HEK293 (cell line): ENCODE measurements around the gene PDE4D.
A peak's percentile ranks its signal among the peaks of the same experiment; 100 is the strongest.

Source experiments
- CTCF ChIA-PET: fragments of 350-600 bp; formaldehyde crosslinking; extraction: SDS; loops from one replicate; lab custom pipeline; 2021; ENCODE audit warnings: antibody characterized with exemption; lab: Yijun Ruan, JAX
- POLR2A ChIA-PET: fragments of 300-600 bp; formaldehyde crosslinking; extraction: SDS; loops from one replicate; lab custom pipeline; 2020; ENCODE audit warnings: antibody characterized with exemption, inconsistent platforms; lab: Yijun Ruan, JAX
- H3K27ac ChIP-seq: fragments of 200-500 bp; sonication (Bioruptor generic); 2 replicates; pipeline ENCODE4 v1.5.1; 2014; ENCODE audit warnings: low read depth, low read length, control low read depth, inconsistent platforms; ENCODE audit errors: extremely low read depth
- H3K36me3 ChIP-seq, 2 experiments: fragments of 200-500 bp in 1 of 2; sonication (Bioruptor generic) in 1 of 2; 1 replicate in 1 of 2; 2 replicates in 1 of 2; pipeline ENCODE4 v1.5.1; 2014 to 2017; ENCODE audit warnings: inconsistent platforms in 2 of 2, low read length in 2 of 2; ENCODE audit not compliant: control insufficient read depth in 2 of 2, insufficient read depth in 1 of 2
- H3K4me1 ChIP-seq: fragments of 200-500 bp; sonication (Bioruptor generic); 2 replicates; pipeline ENCODE4 v1.5.1; 2014; ENCODE audit warnings: mild to moderate bottlenecking, low read length, inconsistent platforms; ENCODE audit not compliant: control insufficient read depth, insufficient read depth
- H3K4me3 ChIP-seq: 2 replicates; pipeline ENCODE4 v1.5.1; 2011; ENCODE audit warnings: low read depth, mild to moderate bottlenecking, control low read depth, low read length, moderate library complexity
- H3K9me3 ChIP-seq: fragments of 200-500 bp; sonication (Bioruptor generic); 2 replicates; pipeline ENCODE4 v1.5.1; 2014; ENCODE audit warnings: low read depth, low read length, inconsistent platforms; ENCODE audit not compliant: control insufficient read depth, insufficient read depth
- KLF16 ChIP-seq: fragments of 450-650 bp; formaldehyde crosslinking; IDR thresholded peaks from 2 replicates; pipeline ENCODE4 v1.5.1; 2017; ENCODE audit warnings: missing biosample characterization, missing genetic modification characterization
- PRDM1 ChIP-seq: fragments of 450-650 bp; formaldehyde crosslinking; IDR thresholded peaks from 2 replicates; pipeline ENCODE4; 2016; ENCODE audit warnings: missing biosample characterization, missing genetic modification characterization
- SCRT2 ChIP-seq: fragments of 450-650 bp; formaldehyde crosslinking; IDR thresholded peaks from 2 replicates; pipeline ENCODE4 v1.5.1; 2016; ENCODE audit warnings: missing biosample characterization, missing genetic modification characterization
- ZBTB21 ChIP-seq: fragments of 450-650 bp; formaldehyde crosslinking; IDR thresholded peaks from 2 replicates; pipeline ENCODE4 v1.5.1; 2017; ENCODE audit warnings: missing biosample characterization, missing genetic modification characterization
- ZFP37 ChIP-seq: fragments of 450-650 bp; formaldehyde crosslinking; IDR thresholded peaks from 2 replicates; pipeline ENCODE4 v1.5.1; 2016; ENCODE audit warnings: missing biosample characterization, missing genetic modification characterization
- ZNF140 ChIP-seq: fragments of 450-650 bp; formaldehyde crosslinking; IDR thresholded peaks from 2 replicates; pipeline ENCODE4 v1.5.1; 2016; ENCODE audit warnings: missing biosample characterization, missing genetic modification characterization
- ZNF16 ChIP-seq: fragments of 450-650 bp; formaldehyde crosslinking; IDR thresholded peaks from 2 replicates; pipeline ENCODE4 v1.5.1; 2016; ENCODE audit warnings: low read depth, missing biosample characterization, missing genetic modification characterization
- ZNF211 ChIP-seq: fragments of 450-650 bp; formaldehyde crosslinking; IDR thresholded peaks from 2 replicates; pipeline ENCODE4 v1.5.1; 2016; ENCODE audit warnings: low read depth, missing biosample characterization, missing genetic modification characterization
- ZNF341 ChIP-seq: fragments of 450-650 bp; formaldehyde crosslinking; IDR thresholded peaks from 2 replicates; pipeline ENCODE4; 2016; ENCODE audit warnings: low read depth, missing biosample characterization, missing genetic modification characterization
- ZNF571 ChIP-seq: fragments of 450-650 bp; formaldehyde crosslinking; IDR thresholded peaks from 2 replicates; pipeline ENCODE4 v1.5.0; 2017; ENCODE audit warnings: missing biosample characterization, missing genetic modification characterization
- ZNF664 ChIP-seq: fragments of 450-650 bp; formaldehyde crosslinking; IDR thresholded peaks from 2 replicates; pipeline ENCODE4 v1.5.1; 2016; ENCODE audit warnings: missing biosample characterization, missing genetic modification characterization
- ZSCAN23 ChIP-seq: fragments of 450-650 bp; formaldehyde crosslinking; IDR thresholded peaks from 2 replicates; pipeline ENCODE4 v1.5.1; 2016; ENCODE audit warnings: missing biosample characterization, missing genetic modification characterization
- ZXDB ChIP-seq: fragments of 450-650 bp; formaldehyde crosslinking; IDR thresholded peaks from 2 replicates; pipeline ENCODE4 v1.5.1; 2016; ENCODE audit warnings: missing biosample characterization, missing genetic modification characterization
- TF ChIP-seq, protein P1 (sequence below): fragments of 450-650 bp; formaldehyde crosslinking; IDR thresholded peaks from 2 replicates; pipeline ENCODE4 v1.5.1; 2016; ENCODE audit warnings: missing biosample characterization, missing genetic modification characterization
- TF ChIP-seq, protein P2 (sequence below): fragments of 450-650 bp; formaldehyde crosslinking; IDR thresholded peaks from 2 replicates; pipeline ENCODE4 v1.5.1; 2017; ENCODE audit warnings: missing biosample characterization, missing genetic modification characterization
- TF ChIP-seq, protein P3 (sequence below): sonication (generic); formaldehyde crosslinking; IDR thresholded peaks from 2 replicates; pipeline ENCODE4 v1.8.1; 2022; ENCODE audit warnings: mild to moderate bottlenecking, moderate library complexity, missing genetic modification reagents
- TF ChIP-seq, protein P4 (sequence below): fragments of 450-650 bp; formaldehyde crosslinking; IDR thresholded peaks from 2 replicates; pipeline ENCODE4 v1.5.1; 2016; ENCODE audit warnings: missing biosample characterization, missing genetic modification characterization
- TF ChIP-seq, protein P5 (sequence below): fragments of 450-650 bp; formaldehyde crosslinking; IDR thresholded peaks from 2 replicates; pipeline ENCODE4 v1.5.1; 2016; ENCODE audit warnings: missing biosample characterization, missing genetic modification characterization
- TF ChIP-seq, protein P6 (sequence below): fragments of 450-650 bp; formaldehyde crosslinking; IDR thresholded peaks from 2 replicates; pipeline ENCODE4 v1.5.1; 2016; ENCODE audit warnings: missing biosample characterization, missing genetic modification characterization

Gene PDE4D

DNA sequence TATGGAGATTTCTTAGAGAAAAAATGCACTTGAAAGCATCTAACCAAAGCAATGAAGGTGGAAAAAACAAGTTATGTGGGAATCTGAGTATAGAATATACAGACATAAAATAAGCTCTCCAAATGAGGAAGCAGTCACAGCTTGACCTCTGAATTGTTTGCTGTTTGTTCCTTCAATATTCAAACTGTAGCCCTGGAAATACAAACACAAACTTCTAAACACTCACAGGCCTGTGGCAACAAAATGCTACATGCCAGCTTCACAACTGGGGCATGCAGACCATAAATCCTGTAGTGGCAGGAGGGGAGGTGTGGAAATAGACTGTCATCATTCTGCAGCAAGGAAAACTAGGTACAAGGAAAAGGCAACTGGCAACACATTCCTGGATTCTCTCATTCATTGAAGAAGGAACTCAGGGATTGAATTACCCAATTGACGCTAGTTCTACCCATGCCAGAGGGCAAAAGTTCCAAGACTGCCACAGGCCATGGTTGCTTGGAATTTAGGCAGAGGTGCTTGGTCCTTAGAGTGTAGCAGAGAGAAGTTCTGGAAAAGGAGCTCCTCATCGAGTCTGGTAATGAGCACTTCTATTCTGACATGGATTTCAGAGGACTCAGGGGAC is 349.6 kb downstream of the PDE4D start (continued):
- TF ChIP-seq, protein P1, sequence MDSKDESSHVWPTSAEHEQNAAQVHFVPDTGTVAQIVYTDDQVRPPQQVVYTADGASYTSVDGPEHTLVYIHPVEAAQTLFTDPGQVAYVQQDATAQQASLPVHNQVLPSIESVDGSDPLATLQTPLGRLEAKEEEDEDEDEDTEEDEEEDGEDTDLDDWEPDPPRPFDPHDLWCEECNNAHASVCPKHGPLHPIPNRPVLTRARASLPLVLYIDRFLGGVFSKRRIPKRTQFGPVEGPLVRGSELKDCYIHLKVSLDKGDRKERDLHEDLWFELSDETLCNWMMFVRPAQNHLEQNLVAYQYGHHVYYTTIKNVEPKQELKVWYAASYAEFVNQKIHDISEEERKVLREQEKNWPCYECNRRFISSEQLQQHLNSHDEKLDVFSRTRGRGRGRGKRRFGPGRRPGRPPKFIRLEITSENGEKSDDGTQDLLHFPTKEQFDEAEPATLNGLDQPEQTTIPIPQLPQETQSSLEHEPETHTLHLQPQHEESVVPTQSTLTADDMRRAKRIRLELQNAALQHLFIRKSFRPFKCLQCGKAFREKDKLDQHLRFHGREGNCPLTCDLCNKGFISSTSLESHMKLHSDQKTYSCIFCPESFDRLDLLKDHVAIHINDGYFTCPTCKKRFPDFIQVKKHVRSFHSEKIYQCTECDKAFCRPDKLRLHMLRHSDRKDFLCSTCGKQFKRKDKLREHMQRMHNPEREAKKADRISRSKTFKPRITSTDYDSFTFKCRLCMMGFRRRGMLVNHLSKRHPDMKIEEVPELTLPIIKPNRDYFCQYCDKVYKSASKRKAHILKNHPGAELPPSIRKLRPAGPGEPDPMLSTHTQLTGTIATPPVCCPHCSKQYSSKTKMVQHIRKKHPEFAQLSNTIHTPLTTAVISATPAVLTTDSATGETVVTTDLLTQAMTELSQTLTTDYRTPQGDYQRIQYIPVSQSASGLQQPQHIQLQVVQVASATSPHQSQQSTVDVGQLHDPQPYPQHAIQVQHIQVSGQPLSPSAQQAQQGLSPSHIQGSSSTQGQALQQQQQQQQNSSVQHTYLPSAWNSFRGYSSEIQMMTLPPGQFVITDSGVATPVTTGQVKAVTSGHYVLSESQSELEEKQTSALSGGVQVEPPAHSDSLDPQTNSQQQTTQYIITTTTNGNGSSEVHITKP (tag by site-specific recombination): peak; percentile 26; the same call in 1 of the 2 replicates
- no peak for TF ChIP-seq ZFP37 (tag by site-specific recombination)

DNA sequence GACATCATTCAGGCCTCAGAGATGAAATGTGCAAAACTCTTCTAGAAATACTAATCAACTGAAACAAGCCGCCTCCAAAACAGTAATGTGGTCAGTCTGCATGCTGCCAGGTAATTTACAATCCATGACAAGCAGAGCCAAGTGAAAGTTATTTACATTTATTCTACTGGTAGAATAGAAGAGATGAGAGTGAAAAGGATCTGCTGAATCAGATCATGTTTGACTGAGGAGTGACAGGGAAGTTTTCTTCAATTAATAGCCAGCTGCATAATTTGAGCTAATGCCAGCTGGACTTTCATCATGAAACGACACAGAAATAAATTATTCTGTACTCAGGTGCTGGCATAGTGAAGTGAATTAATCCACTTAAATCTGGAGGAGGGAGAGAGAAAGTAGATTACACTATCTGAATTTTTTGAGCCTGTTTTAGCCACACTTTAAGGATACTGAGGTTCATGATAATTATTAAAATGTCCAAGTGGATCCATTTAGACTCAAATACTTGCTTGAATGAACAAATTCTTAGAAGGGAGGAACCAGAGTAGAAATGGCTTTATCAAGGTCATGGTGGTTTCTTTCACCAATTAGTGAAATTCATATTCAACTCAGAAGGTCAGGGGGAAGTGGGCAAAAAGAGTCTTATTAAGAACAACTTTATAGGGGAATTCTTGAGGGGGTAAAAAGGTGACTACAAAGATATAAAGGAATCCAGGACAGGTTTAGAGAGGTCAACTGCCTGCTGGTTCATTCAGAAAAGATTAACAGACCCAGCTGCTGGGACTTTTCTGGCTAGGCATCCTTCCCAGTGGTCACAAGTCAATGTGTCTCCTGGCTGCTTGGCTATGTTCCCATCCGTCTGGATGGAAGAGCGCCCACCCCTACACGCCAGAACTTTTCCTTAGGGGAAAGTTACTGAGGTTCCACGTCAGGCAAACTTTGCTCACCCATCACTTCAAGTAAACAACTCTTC is 350.4 kb downstream of the PDE4D start:
- CTCF ChIA-PET: interaction anchor here (1.1 kb wide), 1 partner anchor 130 kb away, joined by 3 read pairs; no protein-coding TSS in a partner anchor
- peak; percentile 83 for TF ChIP-seq ZNF341
- no peak for TF ChIP-seq SCRT2 (tag by site-specific recombination)
- no peak for TF ChIP-seq ZNF571 (tag by site-specific recombination)
- TF ChIP-seq, protein P2, sequence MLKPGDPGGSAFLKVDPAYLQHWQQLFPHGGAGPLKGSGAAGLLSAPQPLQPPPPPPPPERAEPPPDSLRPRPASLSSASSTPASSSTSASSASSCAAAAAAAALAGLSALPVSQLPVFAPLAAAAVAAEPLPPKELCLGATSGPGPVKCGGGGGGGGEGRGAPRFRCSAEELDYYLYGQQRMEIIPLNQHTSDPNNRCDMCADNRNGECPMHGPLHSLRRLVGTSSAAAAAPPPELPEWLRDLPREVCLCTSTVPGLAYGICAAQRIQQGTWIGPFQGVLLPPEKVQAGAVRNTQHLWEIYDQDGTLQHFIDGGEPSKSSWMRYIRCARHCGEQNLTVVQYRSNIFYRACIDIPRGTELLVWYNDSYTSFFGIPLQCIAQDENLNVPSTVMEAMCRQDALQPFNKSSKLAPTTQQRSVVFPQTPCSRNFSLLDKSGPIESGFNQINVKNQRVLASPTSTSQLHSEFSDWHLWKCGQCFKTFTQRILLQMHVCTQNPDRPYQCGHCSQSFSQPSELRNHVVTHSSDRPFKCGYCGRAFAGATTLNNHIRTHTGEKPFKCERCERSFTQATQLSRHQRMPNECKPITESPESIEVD (tag by site-specific recombination): 0 out of 2 replicates have a peak, but pooled peaks have one; percentile 11
- peak; percentile 75 for TF ChIP-seq PRDM1
- TF ChIP-seq, all 188 proteins: peak for 3
- Histone ChIP-seq H3K4me3 (no peak overlapping the region), H3K36me3 (no peaks in the 10 kb centered on the region), H3K27ac (no peak overlapping the region), H3K4me1 (peaks cover 28% of the 10 kb centered on the region), H3K9me3 (no peaks in the 10 kb centered on the region)
- POLR2A ChIA-PET: no interaction called here

DNA sequence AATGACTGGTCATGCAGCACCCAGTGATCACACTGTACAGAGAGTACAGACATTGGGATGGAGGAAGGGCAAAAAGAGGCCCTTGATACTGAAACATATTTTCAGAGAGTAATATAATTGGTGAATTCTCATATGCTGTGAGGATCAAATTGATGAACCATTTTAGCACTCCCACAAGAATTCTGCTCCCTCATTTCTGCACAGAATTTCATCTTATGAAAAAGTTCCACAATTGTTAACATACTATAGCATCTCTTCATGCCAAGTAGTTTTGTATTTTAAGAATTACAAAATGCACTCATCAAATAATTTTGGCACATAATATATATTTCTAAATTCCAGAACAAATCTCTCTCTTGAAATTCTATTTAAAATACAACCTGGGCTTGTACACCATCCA is 351.2 kb downstream of the PDE4D start:
- H3K36me3 ChIP-seq: no peaks in the 10 kb centered on the region
- ChIA-PET CTCF (no interaction called here), POLR2A (no interaction called here)
- no peaks in the 10 kb centered on the region for H3K9me3 ChIP-seq
- H3K27ac ChIP-seq: no peak overlapping the region
- H3K4me1 ChIP-seq: peaks cover 28% of the 10 kb centered on the region
- no peak overlapping the region for H3K4me3 ChIP-seq
- no peak for TF ChIP-seq ZNF211 (tag by site-specific recombination)
- no peak for TF ChIP-seq ZXDB
- TF ChIP-seq ZNF140 (tag by site-specific recombination): no peak
- TF ChIP-seq, protein P3, sequence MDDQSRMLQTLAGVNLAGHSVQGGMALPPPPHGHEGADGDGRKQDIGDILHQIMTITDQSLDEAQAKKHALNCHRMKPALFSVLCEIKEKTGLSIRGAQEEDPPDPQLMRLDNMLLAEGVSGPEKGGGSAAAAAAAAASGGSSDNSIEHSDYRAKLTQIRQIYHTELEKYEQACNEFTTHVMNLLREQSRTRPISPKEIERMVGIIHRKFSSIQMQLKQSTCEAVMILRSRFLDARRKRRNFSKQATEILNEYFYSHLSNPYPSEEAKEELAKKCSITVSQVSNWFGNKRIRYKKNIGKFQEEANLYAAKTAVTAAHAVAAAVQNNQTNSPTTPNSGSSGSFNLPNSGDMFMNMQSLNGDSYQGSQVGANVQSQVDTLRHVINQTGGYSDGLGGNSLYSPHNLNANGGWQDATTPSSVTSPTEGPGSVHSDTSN (CRISPR knock-in tag): no peak
- TF ChIP-seq KLF16 (tag by site-specific recombination): no peak
- no peak for TF ChIP-seq ZNF664 (tag by site-specific recombination)
- TF ChIP-seq ZBTB21 (tag by site-specific recombination): no peak
- TF ChIP-seq, protein P4, sequence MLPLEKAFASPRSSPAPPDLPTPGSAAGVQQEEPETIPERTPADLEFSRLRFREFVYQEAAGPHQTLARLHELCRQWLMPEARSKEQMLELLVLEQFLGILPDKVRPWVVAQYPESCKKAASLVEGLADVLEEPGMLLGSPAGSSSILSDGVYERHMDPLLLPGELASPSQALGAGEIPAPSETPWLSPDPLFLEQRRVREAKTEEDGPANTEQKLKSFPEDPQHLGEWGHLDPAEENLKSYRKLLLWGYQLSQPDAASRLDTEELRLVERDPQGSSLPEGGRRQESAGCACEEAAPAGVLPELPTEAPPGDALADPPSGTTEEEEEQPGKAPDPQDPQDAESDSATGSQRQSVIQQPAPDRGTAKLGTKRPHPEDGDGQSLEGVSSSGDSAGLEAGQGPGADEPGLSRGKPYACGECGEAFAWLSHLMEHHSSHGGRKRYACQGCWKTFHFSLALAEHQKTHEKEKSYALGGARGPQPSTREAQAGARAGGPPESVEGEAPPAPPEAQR: no peak
- no peak for TF ChIP-seq ZNF16
- TF ChIP-seq, protein P5, sequence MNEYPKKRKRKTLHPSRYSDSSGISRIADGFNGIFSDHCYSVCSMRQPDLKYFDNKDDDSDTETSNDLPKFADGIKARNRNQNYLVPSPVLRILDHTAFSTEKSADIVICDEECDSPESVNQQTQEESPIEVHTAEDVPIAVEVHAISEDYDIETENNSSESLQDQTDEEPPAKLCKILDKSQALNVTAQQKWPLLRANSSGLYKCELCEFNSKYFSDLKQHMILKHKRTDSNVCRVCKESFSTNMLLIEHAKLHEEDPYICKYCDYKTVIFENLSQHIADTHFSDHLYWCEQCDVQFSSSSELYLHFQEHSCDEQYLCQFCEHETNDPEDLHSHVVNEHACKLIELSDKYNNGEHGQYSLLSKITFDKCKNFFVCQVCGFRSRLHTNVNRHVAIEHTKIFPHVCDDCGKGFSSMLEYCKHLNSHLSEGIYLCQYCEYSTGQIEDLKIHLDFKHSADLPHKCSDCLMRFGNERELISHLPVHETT: no peak
- no peak for TF ChIP-seq ZSCAN23
- TF ChIP-seq, protein P6, sequence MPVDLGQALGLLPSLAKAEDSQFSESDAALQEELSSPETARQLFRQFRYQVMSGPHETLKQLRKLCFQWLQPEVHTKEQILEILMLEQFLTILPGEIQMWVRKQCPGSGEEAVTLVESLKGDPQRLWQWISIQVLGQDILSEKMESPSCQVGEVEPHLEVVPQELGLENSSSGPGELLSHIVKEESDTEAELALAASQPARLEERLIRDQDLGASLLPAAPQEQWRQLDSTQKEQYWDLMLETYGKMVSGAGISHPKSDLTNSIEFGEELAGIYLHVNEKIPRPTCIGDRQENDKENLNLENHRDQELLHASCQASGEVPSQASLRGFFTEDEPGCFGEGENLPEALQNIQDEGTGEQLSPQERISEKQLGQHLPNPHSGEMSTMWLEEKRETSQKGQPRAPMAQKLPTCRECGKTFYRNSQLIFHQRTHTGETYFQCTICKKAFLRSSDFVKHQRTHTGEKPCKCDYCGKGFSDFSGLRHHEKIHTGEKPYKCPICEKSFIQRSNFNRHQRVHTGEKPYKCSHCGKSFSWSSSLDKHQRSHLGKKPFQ (tag by site-specific recombination): no peak
